Measurements from ENCODE around the gene HYAL3. TPM values are rescaled to one million over a fixed set of nuclear protein-coding genes. Genes with fewer than 3 reads are reported as not detected.

HYAL3 gene
- total and polyA plus RNA-seq, 2 of the 13 experiments (the other 11 are each of a cell fraction or from before 2014, with no cell fraction given): 5.5 to 10.4 TPM

- TF ChIP-seq STAG1 (CRISPR knock-in tag; IDR thresholded peaks at IDR 0.05) (no peak), ZNF17 (CRISPR knock-in tag; IDR thresholded peaks at IDR 0.05) (no peak), ZNF674 (CRISPR knock-in tag; IDR thresholded peaks at IDR 0.05; ENCODE audit: low read depth) (no peak), TEAD2 (CRISPR knock-in tag; IDR thresholded peaks at IDR 0.05) (no peak), RXRB (CRISPR knock-in tag; IDR thresholded peaks at IDR 0.05; ENCODE audit: borderline replicate concordance) (peak; percentile 17; the same call in 1 of the 2 replicates), IKZF1 (IDR thresholded peaks at IDR 0.05) (no peak), ZFP1 (CRISPR knock-in tag; IDR thresholded peaks at IDR 0.05) (0 out of 2 replicates have a peak, but pooled peaks have one; percentile 47), XBP1 (CRISPR knock-in tag; IDR thresholded peaks at IDR 0.05) (no peak), HOXA5 (CRISPR knock-in tag; IDR thresholded peaks at IDR 0.05) (peak; percentile 47; the same call in 1 of the 2 replicates), JUN (CRISPR knock-in tag; IDR thresholded peaks at IDR 0.05) (no peak), ZBTB26 (CRISPR knock-in tag; IDR thresholded peaks at IDR 0.05; ENCODE audit: borderline replicate concordance) (no peak), TIGD3 (CRISPR knock-in tag; IDR thresholded peaks at IDR 0.05; ENCODE audit: borderline replicate concordance) (no peak), MED13 (CRISPR knock-in tag; IDR thresholded peaks at IDR 0.05) (no peak), ZNF33B (CRISPR knock-in tag; IDR thresholded peaks at IDR 0.05) (no peak; the same call in 1 of the 2 replicates), ZBTB7A (CRISPR knock-in tag; IDR thresholded peaks at IDR 0.05) (no peak), MATR3 (CRISPR knock-in tag; IDR thresholded peaks at IDR 0.05) (no peak), ARNTL (CRISPR knock-in tag; IDR thresholded peaks at IDR 0.05) (no peak), TAF15 (IDR thresholded peaks at IDR 0.05; ENCODE audit: low read depth, low read length, poor library complexity, severe bottlenecking) (no peak), MEIS2 (CRISPR knock-in tag; IDR thresholded peaks at IDR 0.05) (peak; percentile 54; the same call in 1 of the 2 replicates), CC2D1A (CRISPR knock-in tag; IDR thresholded peaks at IDR 0.05) (no peak), NFE2L1 (CRISPR knock-in tag; IDR thresholded peaks at IDR 0.05; ENCODE audit: borderline replicate concordance) (no peak), ZFP37 (CRISPR knock-in tag; IDR thresholded peaks at IDR 0.05; ENCODE audit: borderline replicate concordance) (no peak), CBX2 (IDR thresholded peaks at IDR 0.05; ENCODE audit: low read depth, low read length) (no peak), CBX2 (CRISPR knock-in tag; IDR thresholded peaks at IDR 0.05; ENCODE audit: low read depth) (no peak), ZNF121 (CRISPR knock-in tag; IDR thresholded peaks at IDR 0.05) (peak; percentile 86), MTF2 (CRISPR knock-in tag; IDR thresholded peaks at IDR 0.05; ENCODE audit: borderline replicate concordance) (no peak), TOPORS (CRISPR knock-in tag; IDR thresholded peaks at IDR 0.05) (no peak), DPF2 (CRISPR knock-in tag; IDR thresholded peaks at IDR 0.05; ENCODE audit: borderline replicate concordance, low read depth) (no peak), FOXA1 (IDR thresholded peaks at IDR 0.05) (no peak), FOXA1 (CRISPR knock-in tag; IDR thresholded peaks at IDR 0.05) (peak; percentile 14; the same call in 1 of the 2 replicates)
- TF ChIP-seq, protein P1, sequence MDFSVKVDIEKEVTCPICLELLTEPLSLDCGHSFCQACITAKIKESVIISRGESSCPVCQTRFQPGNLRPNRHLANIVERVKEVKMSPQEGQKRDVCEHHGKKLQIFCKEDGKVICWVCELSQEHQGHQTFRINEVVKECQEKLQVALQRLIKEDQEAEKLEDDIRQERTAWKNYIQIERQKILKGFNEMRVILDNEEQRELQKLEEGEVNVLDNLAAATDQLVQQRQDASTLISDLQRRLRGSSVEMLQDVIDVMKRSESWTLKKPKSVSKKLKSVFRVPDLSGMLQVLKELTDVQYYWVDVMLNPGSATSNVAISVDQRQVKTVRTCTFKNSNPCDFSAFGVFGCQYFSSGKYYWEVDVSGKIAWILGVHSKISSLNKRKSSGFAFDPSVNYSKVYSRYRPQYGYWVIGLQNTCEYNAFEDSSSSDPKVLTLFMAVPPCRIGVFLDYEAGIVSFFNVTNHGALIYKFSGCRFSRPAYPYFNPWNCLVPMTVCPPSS (IDR thresholded peaks at IDR 0.05): no peak
These were observed 28.9 kb upstream of the HYAL3 start, which contains the start of gene TUSC2 (continued) for GRCh38 chr3:50327943-50328691.
